ENCODE measurements around the gene PLA2R1.
A peak's percentile ranks its signal among the peaks of the same experiment; 100 is the strongest.

The PLA2R1 gene

DNA sequence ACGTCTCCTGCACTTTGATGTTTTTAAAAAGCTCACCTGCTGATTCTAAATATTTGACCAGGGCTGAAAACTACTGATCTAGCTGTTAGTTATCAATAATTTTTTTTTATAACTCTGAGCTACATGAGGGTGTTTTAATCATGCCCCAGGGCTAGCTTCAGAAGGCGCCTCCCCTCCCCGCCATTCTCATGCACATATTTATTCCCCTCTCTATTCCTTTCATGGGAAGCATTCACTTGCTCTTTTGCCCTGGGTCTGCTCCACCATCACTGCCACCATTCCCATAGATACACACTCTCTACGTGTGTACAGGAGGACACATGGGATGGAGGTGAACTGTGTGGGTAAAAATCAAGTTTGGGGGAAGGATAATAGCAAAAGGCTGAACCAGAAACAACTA lies 101.0 kb downstream of the PLA2R1 start:
- no peak overlapping the region for H3K27ac ChIP-seq (ENCODE audit: low read depth, low read length)
- no peak overlapping the region for H3K4me3 ChIP-seq (ENCODE audit: low read length)
- H2BK5ac ChIP-seq (ENCODE audit: low read length): no peak overlapping the region
- no peak for DNase-seq
- H3K36me3 ChIP-seq (ENCODE audit: control insufficient read depth, insufficient read depth, low read length): no peaks in the 10 kb centered on the region
- H3K4ac ChIP-seq (ENCODE audit: low read depth, low read length): no peak overlapping the region
- no peak overlapping the region for H2BK120ac ChIP-seq (ENCODE audit: low read depth, low read length)
- H3K4me2 ChIP-seq (ENCODE audit: low read length): no peak overlapping the region
- H3K23ac ChIP-seq (ENCODE audit: low read length): no peak overlapping the region
- H3K79me1 ChIP-seq (ENCODE audit: low read length): no peaks in the 10 kb centered on the region
- H3K9ac ChIP-seq (ENCODE audit: low read length): no peak overlapping the region
- no peak overlapping the region for H4K8ac ChIP-seq (ENCODE audit: low read depth, low read length)
- no peaks in the 10 kb centered on the region for H3K27me3 ChIP-seq (ENCODE audit: insufficient read depth, low read length, poor library complexity)
- H3K56ac ChIP-seq (ENCODE audit: low read length): no peak overlapping the region
- no CpG with 5 or more reads among the region's 4 CpGs for WGBS (ENCODE audit: extremely low coverage, insufficient coverage, low lambda C conversion rate)
- no peaks in the 10 kb centered on the region for H3K79me2 ChIP-seq (ENCODE audit: control insufficient read depth, insufficient read depth, low read length)
- peaks cover 2% of the 10 kb centered on the region for H3K4me1 ChIP-seq (ENCODE audit: control insufficient read depth, low read depth, low read length)
- H3K18ac ChIP-seq (ENCODE audit: low read length): peak overlapping the region; percentile 84
- H4K5ac ChIP-seq (ENCODE audit: low read length): no peak overlapping the region
- no peak overlapping the region for H2AK5ac ChIP-seq (ENCODE audit: low read length)
- no peak overlapping the region for H2BK15ac ChIP-seq (replicated peaks; ENCODE audit: low read depth)

DNA sequence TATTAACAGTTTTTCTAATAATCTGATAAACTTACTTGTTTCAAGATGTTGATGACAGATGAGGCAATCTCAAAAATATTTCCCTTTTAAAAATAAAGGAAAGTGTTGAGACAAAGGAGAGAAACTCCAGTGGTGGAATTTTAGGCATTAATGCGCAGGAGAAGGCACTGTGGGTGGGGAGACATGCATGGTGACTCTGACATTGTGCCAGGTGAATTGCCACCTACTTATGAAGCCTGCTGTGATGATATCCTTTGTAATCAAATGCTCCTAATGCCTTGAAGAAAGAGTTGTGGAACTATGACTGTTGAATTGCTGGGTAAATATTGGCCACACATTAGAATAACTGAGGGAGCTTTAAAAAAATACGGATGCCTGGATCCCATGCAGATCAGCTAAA lies 101.4 kb downstream of the PLA2R1 start:
- no peaks in the 10 kb centered on the region for H3K36me3 ChIP-seq (ENCODE audit: control insufficient read depth, insufficient read depth, low read length)
- no peak overlapping the region for H2AK5ac ChIP-seq (ENCODE audit: low read length)
- H3K9ac ChIP-seq (ENCODE audit: low read length): no peak overlapping the region
- H2BK5ac ChIP-seq (ENCODE audit: low read length): no peak overlapping the region
- no peak overlapping the region for H2BK120ac ChIP-seq (ENCODE audit: low read depth, low read length)
- no peak overlapping the region for H4K5ac ChIP-seq (ENCODE audit: low read length)
- H3K4me3 ChIP-seq (ENCODE audit: low read length): no peak overlapping the region
- no peak overlapping the region for H3K4ac ChIP-seq (ENCODE audit: low read depth, low read length)
- peak; percentile 33 for DNase-seq
- peaks cover 2% of the 10 kb centered on the region for H3K4me1 ChIP-seq (ENCODE audit: control insufficient read depth, low read depth, low read length)
- no peak overlapping the region for H3K4me2 ChIP-seq (ENCODE audit: low read length)
- no peak overlapping the region for H4K8ac ChIP-seq (ENCODE audit: low read depth, low read length)
- H3K18ac ChIP-seq (ENCODE audit: low read length): no peak overlapping the region
- H3K23ac ChIP-seq (ENCODE audit: low read length): no peak overlapping the region
- H3K79me1 ChIP-seq (ENCODE audit: low read length): no peaks in the 10 kb centered on the region
- WGBS (ENCODE audit: extremely low coverage, insufficient coverage, low lambda C conversion rate): no CpG with 5 or more reads among the region's 2 CpGs
- no peaks in the 10 kb centered on the region for H3K79me2 ChIP-seq (ENCODE audit: control insufficient read depth, insufficient read depth, low read length)
- H3K27me3 ChIP-seq (ENCODE audit: insufficient read depth, low read length, poor library complexity): no peaks in the 10 kb centered on the region
- H3K27ac ChIP-seq (ENCODE audit: low read depth, low read length): no peak overlapping the region
- H2BK15ac ChIP-seq (replicated peaks; ENCODE audit: low read depth): no peak overlapping the region
- H3K56ac ChIP-seq (ENCODE audit: low read length): no peak overlapping the region

DNA sequence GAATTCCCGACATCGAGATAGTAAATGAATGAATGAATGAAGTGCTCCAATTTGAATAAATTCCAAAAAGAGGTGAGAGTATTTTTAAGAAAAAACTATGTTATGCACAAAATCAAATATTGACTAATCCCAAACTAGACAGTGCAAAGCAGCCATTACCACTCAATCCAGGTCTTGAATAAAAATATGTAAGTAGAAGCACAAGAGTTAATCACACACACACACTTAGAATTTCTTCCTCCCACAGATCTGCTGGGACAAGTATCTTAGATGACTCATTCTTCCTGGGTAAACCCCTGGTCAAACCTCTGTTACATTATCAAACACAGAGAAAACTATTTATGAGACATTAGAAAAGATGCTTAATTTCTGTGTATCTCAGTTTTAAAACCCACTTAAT lies 102.0 kb downstream of the PLA2R1 start:
- no CpG with 5 or more reads among the region's 2 CpGs for WGBS (ENCODE audit: extremely low coverage, insufficient coverage, low lambda C conversion rate)
- H4K8ac ChIP-seq (ENCODE audit: low read depth, low read length): no peak overlapping the region
- no peak overlapping the region for H3K56ac ChIP-seq (ENCODE audit: low read length)
- H4K5ac ChIP-seq (ENCODE audit: low read length): no peak overlapping the region
- no peaks in the 10 kb centered on the region for H3K79me2 ChIP-seq (ENCODE audit: control insufficient read depth, insufficient read depth, low read length)
- DNase-seq: peak; percentile 11
- H2BK15ac ChIP-seq (replicated peaks; ENCODE audit: low read depth): no peak overlapping the region
- H3K4me3 ChIP-seq (ENCODE audit: low read length): no peak overlapping the region
- H2BK5ac ChIP-seq (ENCODE audit: low read length): no peak overlapping the region
- H3K18ac ChIP-seq (ENCODE audit: low read length): no peak overlapping the region
- no peak overlapping the region for H2AK5ac ChIP-seq (ENCODE audit: low read length)
- H3K4me1 ChIP-seq (ENCODE audit: control insufficient read depth, low read depth, low read length): peaks cover 2% of the 10 kb centered on the region
- no peak overlapping the region for H3K27ac ChIP-seq (ENCODE audit: low read depth, low read length)
- no peak overlapping the region for H3K23ac ChIP-seq (ENCODE audit: low read length)
- no peaks in the 10 kb centered on the region for H3K27me3 ChIP-seq (ENCODE audit: insufficient read depth, low read length, poor library complexity)
- H3K79me1 ChIP-seq (ENCODE audit: low read length): no peaks in the 10 kb centered on the region
- H3K4ac ChIP-seq (ENCODE audit: low read depth, low read length): no peak overlapping the region
- H3K4me2 ChIP-seq (ENCODE audit: low read length): no peak overlapping the region
- H3K36me3 ChIP-seq (ENCODE audit: control insufficient read depth, insufficient read depth, low read length): no peaks in the 10 kb centered on the region
- H2BK120ac ChIP-seq (ENCODE audit: low read depth, low read length): no peak overlapping the region
- no peak overlapping the region for H3K9ac ChIP-seq (ENCODE audit: low read length)

DNA sequence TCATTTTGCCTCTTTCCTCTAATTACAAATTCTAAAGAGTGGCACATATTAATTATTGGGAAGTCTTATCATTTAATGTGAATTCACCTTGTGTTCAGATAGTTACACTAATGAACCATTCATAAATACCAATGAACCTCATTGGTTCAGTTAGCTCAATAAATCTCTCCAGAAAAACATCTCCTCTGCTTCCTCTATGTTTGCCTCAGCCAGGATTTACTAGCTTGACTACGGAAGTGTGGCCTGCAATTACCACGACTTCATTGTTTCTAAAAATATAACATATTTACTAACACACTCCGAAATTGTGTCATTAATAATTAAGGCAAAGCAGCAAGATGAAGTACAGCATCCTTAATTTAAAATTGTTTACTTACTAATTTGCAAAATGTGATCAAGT lies 103.3 kb downstream of the PLA2R1 start:
- H3K79me2 ChIP-seq (ENCODE audit: control insufficient read depth, insufficient read depth, low read length): no peaks in the 10 kb centered on the region
- H3K27ac ChIP-seq (ENCODE audit: low read depth, low read length): no peak overlapping the region
- H3K9ac ChIP-seq (ENCODE audit: low read length): no peak overlapping the region
- no peak for DNase-seq
- no peak overlapping the region for H3K18ac ChIP-seq (ENCODE audit: low read length)
- peaks cover 2% of the 10 kb centered on the region for H3K4me1 ChIP-seq (ENCODE audit: control insufficient read depth, low read depth, low read length)
- no peak overlapping the region for H3K4me2 ChIP-seq (ENCODE audit: low read length)
- H2BK5ac ChIP-seq (ENCODE audit: low read length): no peak overlapping the region
- no peak overlapping the region for H3K23ac ChIP-seq (ENCODE audit: low read length)
- WGBS (ENCODE audit: extremely low coverage, insufficient coverage, low lambda C conversion rate): no CpG with 5 or more reads among the region's 3 CpGs
- H3K79me1 ChIP-seq (ENCODE audit: low read length): no peaks in the 10 kb centered on the region
- H3K4ac ChIP-seq (ENCODE audit: low read depth, low read length): no peak overlapping the region
- no peaks in the 10 kb centered on the region for H3K36me3 ChIP-seq (ENCODE audit: control insufficient read depth, insufficient read depth, low read length)
- H3K27me3 ChIP-seq (ENCODE audit: insufficient read depth, low read length, poor library complexity): no peaks in the 10 kb centered on the region
- no peak overlapping the region for H2AK5ac ChIP-seq (ENCODE audit: low read length)
- H2BK15ac ChIP-seq (replicated peaks; ENCODE audit: low read depth): no peak overlapping the region
- H3K4me3 ChIP-seq (ENCODE audit: low read length): no peak overlapping the region
- no peak overlapping the region for H4K5ac ChIP-seq (ENCODE audit: low read length)
- H4K8ac ChIP-seq (ENCODE audit: low read depth, low read length): no peak overlapping the region
- no peak overlapping the region for H3K56ac ChIP-seq (ENCODE audit: low read length)
- H2BK120ac ChIP-seq (ENCODE audit: low read depth, low read length): no peak overlapping the region

DNA sequence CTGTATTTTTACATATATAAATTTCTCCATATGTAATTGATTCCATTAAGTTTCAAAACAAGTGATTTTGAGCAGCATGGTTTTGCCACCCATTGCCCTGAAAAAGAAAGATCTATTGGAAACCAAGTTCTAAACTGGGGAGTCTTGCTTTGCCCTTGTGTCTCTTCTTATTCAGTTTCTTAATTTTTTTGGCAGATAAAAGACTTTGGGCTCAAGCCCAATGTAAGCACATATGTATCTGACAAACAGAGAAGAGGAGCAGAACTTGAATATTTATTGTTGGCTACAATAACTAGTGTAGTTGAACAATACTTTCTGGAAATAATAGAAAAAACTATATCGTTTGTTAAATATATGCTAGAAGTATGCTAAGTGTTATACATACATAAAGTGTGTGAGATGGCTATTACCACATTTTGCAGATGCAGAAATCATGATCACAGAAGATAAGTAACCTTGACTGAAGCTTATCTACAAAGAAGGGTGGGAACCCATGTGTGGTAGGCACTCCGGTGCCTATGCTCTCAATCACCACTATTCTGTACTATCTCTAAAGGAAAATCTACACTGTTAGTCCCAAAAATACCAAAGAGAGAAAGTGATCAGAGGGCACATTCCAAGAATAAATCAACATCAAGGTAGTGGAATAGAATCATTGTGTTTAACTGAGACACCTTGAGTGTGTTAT lies 109.1 kb downstream of the PLA2R1 start:
- Histone ChIP-seq H2AK5ac (ENCODE audit: low read length) (no peak overlapping the region), H2BK15ac (replicated peaks; ENCODE audit: low read depth) (no peak overlapping the region), H2BK5ac (ENCODE audit: low read length) (no peak overlapping the region), H3K27me3 (ENCODE audit: insufficient read depth, low read length, poor library complexity) (no peaks in the 10 kb centered on the region), H3K9ac (ENCODE audit: low read length) (no peak overlapping the region), H3K18ac (ENCODE audit: low read length) (no peak overlapping the region), H3K4me1 (ENCODE audit: control insufficient read depth, low read depth, low read length) (no peaks in the 10 kb centered on the region), H3K79me2 (ENCODE audit: control insufficient read depth, insufficient read depth, low read length) (no peaks in the 10 kb centered on the region), H2BK120ac (ENCODE audit: low read depth, low read length) (no peak overlapping the region), H4K5ac (ENCODE audit: low read length) (no peak overlapping the region), H3K4ac (ENCODE audit: low read depth, low read length) (no peak overlapping the region), H3K79me1 (ENCODE audit: low read length) (no peaks in the 10 kb centered on the region), H4K8ac (ENCODE audit: low read depth, low read length) (no peak overlapping the region), H3K23ac (ENCODE audit: low read length) (no peak overlapping the region), H3K27ac (ENCODE audit: low read depth, low read length) (no peak overlapping the region), H3K4me3 (ENCODE audit: low read length) (no peak overlapping the region), H3K36me3 (ENCODE audit: control insufficient read depth, insufficient read depth, low read length) (no peaks in the 10 kb centered on the region), H3K56ac (ENCODE audit: low read length) (no peak overlapping the region), H3K4me2 (ENCODE audit: low read length) (no peak overlapping the region)
- no peak for DNase-seq
- WGBS (ENCODE audit: extremely low coverage, insufficient coverage, low lambda C conversion rate): no CpG with 5 or more reads among the region's 2 CpGs

Data from mesendoderm (in vitro differentiated cells).